Parathyroid adenoma (tissue), 2 donors: ENCODE results near the gene C11orf68.

Source experiments
- H2AFZ ChIP-seq: fragments of 300-600 bp; sonication (generic); one replicate; pipeline ENCODE4 v1.7.0; 2017; ENCODE audit warnings: antibody characterized with exemption, mild to moderate bottlenecking
- H3K27ac ChIP-seq: fragments of 300-600 bp; sonication (generic); one replicate; pipeline ENCODE4 v1.7.0; 2017
- H3K27me3 ChIP-seq: fragments of 300-600 bp; sonication (generic); one replicate; pipeline ENCODE4 v1.7.0; 2017; ENCODE audit warnings: low read length; ENCODE audit not compliant: control insufficient read depth, insufficient read depth
- H3K36me3 ChIP-seq: fragments of 300-600 bp; sonication (generic); one replicate; pipeline ENCODE4 v1.7.0; 2017; ENCODE audit warnings: low read length; ENCODE audit not compliant: control insufficient read depth, insufficient read depth
- H3K4me1 ChIP-seq: fragments of 300-600 bp; sonication (generic); one replicate; pipeline ENCODE4 v1.7.0; 2017; ENCODE audit warnings: control low read depth
- H3K4me2 ChIP-seq: fragments of 300-600 bp; sonication (generic); one replicate; pipeline ENCODE4 v1.7.0; 2017; ENCODE audit warnings: low read length
- H3K4me3 ChIP-seq: fragments of 300-600 bp; sonication (generic); one replicate; pipeline ENCODE4 v1.7.0; 2017; ENCODE audit warnings: low read depth, low read length
- H3K79me2 ChIP-seq: fragments of 300-600 bp; sonication (generic); one replicate; pipeline ENCODE4 v1.7.0; 2017; ENCODE audit warnings: control low read depth
- H3K9ac ChIP-seq: fragments of 300-600 bp; sonication (generic); one replicate; pipeline ENCODE4 v1.7.0; 2017; ENCODE audit warnings: mild to moderate bottlenecking
- H3K9me3 ChIP-seq: fragments of 300-600 bp; sonication (generic); one replicate; pipeline ENCODE4 v1.7.0; 2017; ENCODE audit warnings: low read length; ENCODE audit not compliant: control insufficient read depth
- TF ChIP-seq, protein P1 (sequence below): fragments of 300-600 bp; sonication (generic); IDR thresholded peaks from one replicate; pipeline ENCODE4 v1.7.0; 2017; ENCODE audit warnings: antibody characterized with exemption, mild to moderate bottlenecking
- donor health status: primary hyperparathyroidism.

The C11orf68 gene

GRCh38 chr11:65945430-65945911, 26.6 kb upstream of the C11orf68 start, which contains the start of gene TSGA10IP:
Gene TSGA10IP, plus strand, starts transcription at chr11:65945480. Its CDS starts 196 bp downstream, at chr11:65945676.
- no peak within 1 kb of the TSS for H3K27ac ChIP-seq
- no peak within 1 kb of the TSS for H2AFZ ChIP-seq
- no peaks in the 10 kb centered on the region for H3K27me3 ChIP-seq
- no peaks in the 10 kb centered on the region for H3K79me2 ChIP-seq
- no peaks in the 10 kb centered on the region for H3K36me3 ChIP-seq
- H3K4me1 ChIP-seq = no peaks in the 10 kb centered on the region
- TF ChIP-seq, protein P1, sequence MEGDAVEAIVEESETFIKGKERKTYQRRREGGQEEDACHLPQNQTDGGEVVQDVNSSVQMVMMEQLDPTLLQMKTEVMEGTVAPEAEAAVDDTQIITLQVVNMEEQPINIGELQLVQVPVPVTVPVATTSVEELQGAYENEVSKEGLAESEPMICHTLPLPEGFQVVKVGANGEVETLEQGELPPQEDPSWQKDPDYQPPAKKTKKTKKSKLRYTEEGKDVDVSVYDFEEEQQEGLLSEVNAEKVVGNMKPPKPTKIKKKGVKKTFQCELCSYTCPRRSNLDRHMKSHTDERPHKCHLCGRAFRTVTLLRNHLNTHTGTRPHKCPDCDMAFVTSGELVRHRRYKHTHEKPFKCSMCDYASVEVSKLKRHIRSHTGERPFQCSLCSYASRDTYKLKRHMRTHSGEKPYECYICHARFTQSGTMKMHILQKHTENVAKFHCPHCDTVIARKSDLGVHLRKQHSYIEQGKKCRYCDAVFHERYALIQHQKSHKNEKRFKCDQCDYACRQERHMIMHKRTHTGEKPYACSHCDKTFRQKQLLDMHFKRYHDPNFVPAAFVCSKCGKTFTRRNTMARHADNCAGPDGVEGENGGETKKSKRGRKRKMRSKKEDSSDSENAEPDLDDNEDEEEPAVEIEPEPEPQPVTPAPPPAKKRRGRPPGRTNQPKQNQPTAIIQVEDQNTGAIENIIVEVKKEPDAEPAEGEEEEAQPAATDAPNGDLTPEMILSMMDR = no peak
- no peak within 1 kb of the TSS for H3K4me2 ChIP-seq
- H3K9me3 ChIP-seq = no peaks in the 10 kb centered on the region
- no peak within 1 kb of the TSS for H3K9ac ChIP-seq
- H3K4me3 ChIP-seq = no peak within 1 kb of the TSS

DNA sequence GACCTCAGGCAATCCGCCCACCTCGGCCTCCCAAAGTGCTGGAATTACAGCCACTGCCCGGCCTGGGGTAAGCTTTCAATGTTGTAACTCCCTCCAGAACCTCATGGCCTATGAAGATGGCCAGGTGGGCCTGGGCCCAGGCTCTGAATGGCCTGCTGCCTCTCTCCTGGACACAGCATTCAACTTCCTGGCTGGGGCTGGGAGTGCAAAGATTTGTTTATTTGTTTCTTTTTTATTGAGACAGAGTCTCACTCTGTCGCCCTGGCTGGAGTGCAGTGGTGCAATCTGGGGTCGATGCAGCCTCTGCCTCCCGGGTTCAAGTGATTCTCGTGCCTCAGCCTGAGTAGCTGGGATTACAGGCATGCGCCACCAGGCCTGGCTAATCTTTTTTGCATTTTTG, 25.9 kb upstream of the C11orf68 start:
- H3K4me2 ChIP-seq = no peak overlapping the region
- TF ChIP-seq, protein P1 = no peak
- H3K79me2 ChIP-seq = no peaks in the 10 kb centered on the region
- H3K4me3 ChIP-seq = no peak overlapping the region
- no peaks in the 10 kb centered on the region for H3K9me3 ChIP-seq
- H3K27me3 ChIP-seq = no peaks in the 10 kb centered on the region
- no peaks in the 10 kb centered on the region for H3K36me3 ChIP-seq
- no peaks in the 10 kb centered on the region for H3K4me1 ChIP-seq
- H3K27ac ChIP-seq = no peak overlapping the region
- no peak overlapping the region for H3K9ac ChIP-seq
- no peak overlapping the region for H2AFZ ChIP-seq

DNA sequence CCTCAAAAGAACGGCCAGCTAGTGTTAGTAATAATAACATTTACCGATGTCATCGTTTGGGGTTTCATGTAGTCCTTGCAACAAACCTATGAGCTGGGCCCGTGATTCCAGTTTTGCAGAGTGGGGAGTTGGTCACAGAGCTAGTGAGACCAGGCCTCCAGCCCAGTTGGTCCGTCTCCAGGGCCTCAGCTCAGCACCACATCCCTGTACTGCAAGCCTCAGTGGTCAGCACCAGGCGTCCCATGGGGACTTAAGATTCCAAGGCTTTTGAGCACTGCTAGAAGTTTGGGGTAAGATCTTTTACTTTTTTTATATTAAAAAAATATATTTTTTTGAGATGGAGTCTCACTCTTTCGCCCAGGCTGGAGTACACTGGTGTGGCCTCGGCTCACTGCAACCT, 25.3 kb upstream of the C11orf68 start:
- no peaks in the 10 kb centered on the region for H3K36me3 ChIP-seq
- no peaks in the 10 kb centered on the region for H3K79me2 ChIP-seq
- H2AFZ ChIP-seq = no peak overlapping the region
- H3K9me3 ChIP-seq = no peaks in the 10 kb centered on the region
- H3K27ac ChIP-seq = no peak overlapping the region
- no peak overlapping the region for H3K4me2 ChIP-seq
- no peak overlapping the region for H3K4me3 ChIP-seq
- TF ChIP-seq, protein P1 = no peak
- H3K9ac ChIP-seq = no peak overlapping the region
- H3K4me1 ChIP-seq = no peaks in the 10 kb centered on the region
- H3K27me3 ChIP-seq = no peaks in the 10 kb centered on the region

- TF ChIP-seq, protein P1 = no peak
- H3K9ac ChIP-seq = no peak overlapping the region
- H3K4me2 ChIP-seq = no peak overlapping the region
- H3K9me3 ChIP-seq = no peaks in the 10 kb centered on the region
- H2AFZ ChIP-seq = no peak overlapping the region
- no peaks in the 10 kb centered on the region for H3K79me2 ChIP-seq
- H3K4me1 ChIP-seq = no peaks in the 10 kb centered on the region
- H3K36me3 ChIP-seq = no peaks in the 10 kb centered on the region
- no peak overlapping the region for H3K4me3 ChIP-seq
- no peak overlapping the region for H3K27ac ChIP-seq
- H3K27me3 ChIP-seq = no peaks in the 10 kb centered on the region
Observed at GRCh38 chr11:65942531-65942930, 23.7 kb upstream of the C11orf68 start.

DNA sequence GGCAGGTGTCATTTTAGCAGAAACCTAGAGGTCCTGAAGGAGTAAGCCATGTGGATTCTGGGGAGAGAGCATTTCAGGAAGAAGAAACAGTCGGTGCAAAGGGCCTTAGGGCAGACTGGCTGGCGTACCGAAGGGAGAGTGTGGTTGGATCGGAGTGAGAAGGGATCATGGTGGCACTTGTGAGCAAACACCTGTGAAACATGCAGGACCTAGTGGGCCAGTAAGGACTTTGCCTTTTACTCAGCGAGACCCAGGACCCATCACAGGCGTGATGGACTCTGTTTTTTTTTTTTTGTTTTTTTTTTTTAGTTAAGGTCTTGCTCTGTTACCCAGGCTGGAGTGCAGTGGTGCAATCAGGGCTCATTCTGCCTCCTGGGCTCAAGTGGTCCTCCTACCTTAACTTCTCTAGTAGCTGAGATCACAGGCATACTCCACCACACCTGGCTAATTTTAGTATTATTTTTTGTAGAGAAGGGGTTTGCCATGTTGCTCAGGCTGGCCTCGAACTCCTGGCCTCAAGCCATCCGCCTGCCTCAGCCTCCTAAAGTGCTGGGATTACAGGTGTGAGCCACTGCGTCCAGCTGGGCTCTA, 23.0 kb upstream of the C11orf68 start:
- H2AFZ ChIP-seq = no peak overlapping the region
- no peak overlapping the region for H3K27ac ChIP-seq
- H3K36me3 ChIP-seq = no peaks in the 10 kb centered on the region
- H3K4me3 ChIP-seq = no peak overlapping the region
- no peaks in the 10 kb centered on the region for H3K27me3 ChIP-seq
- no peaks in the 10 kb centered on the region for H3K4me1 ChIP-seq
- no peak overlapping the region for H3K4me2 ChIP-seq
- no peaks in the 10 kb centered on the region for H3K9me3 ChIP-seq
- TF ChIP-seq, protein P1 = no peak
- no peak overlapping the region for H3K9ac ChIP-seq
- no peaks in the 10 kb centered on the region for H3K79me2 ChIP-seq
